Endodermal cell (in vitro differentiated cells): Measurements from ENCODE around the gene BBX. TPM values are rescaled to one million over a fixed set of nuclear protein-coding genes. Genes with fewer than 3 reads are reported as not detected.

Experiments
- DNase-seq: peaks from one replicate; pipeline ENCODE4 v3.0.0-alpha.2; 2017
- H3K27ac ChIP-seq: 2 replicates; pipeline ENCODE4 v1.5.1; 2013; ENCODE audit warnings: mild to moderate bottlenecking, low read depth, low read length, moderate library complexity
- H3K27me3 ChIP-seq: 2 replicates; pipeline ENCODE4 v1.6.1; 2013; ENCODE audit warnings: mild to moderate bottlenecking, low read length, moderate library complexity; ENCODE audit not compliant: insufficient read depth, control insufficient read depth, poor library complexity, severe bottlenecking
- H3K36me3 ChIP-seq: 2 replicates; pipeline ENCODE4 v1.7.0; 2013; ENCODE audit warnings: mild to moderate bottlenecking, low read length, moderate library complexity; ENCODE audit not compliant: control insufficient read depth, insufficient read depth
- H3K4me1 ChIP-seq: one replicate; pipeline ENCODE4 v1.7.0; 2013; ENCODE audit warnings: low read length; ENCODE audit not compliant: control insufficient read depth, insufficient read depth
- H3K4me3 ChIP-seq: 2 replicates; pipeline ENCODE4 v1.5.1; 2013; ENCODE audit warnings: mild to moderate bottlenecking, low read length, moderate library complexity
- H3K9ac ChIP-seq: 2 replicates; pipeline ENCODE4 v1.6.1; 2013; ENCODE audit warnings: mild to moderate bottlenecking, low read length, moderate library complexity; ENCODE audit not compliant: poor library complexity, severe bottlenecking; ENCODE audit errors: extremely low read depth
- H3K9me3 ChIP-seq: 2 replicates; pipeline ENCODE4 v1.6.1; 2013; ENCODE audit warnings: mild to moderate bottlenecking, low read length, moderate library complexity; ENCODE audit not compliant: control insufficient read depth
- H3K27ac Mint-ChIP-seq: 2 replicates; pipeline ENCODE4 v1.8.0; 2020; ENCODE audit warnings: mixed read lengths
- H3K27me3 Mint-ChIP-seq: 2 replicates; pipeline ENCODE4 v1.8.0; 2021; ENCODE audit warnings: mild to moderate bottlenecking, mixed read lengths; ENCODE audit not compliant: insufficient read depth
- H3K36me3 Mint-ChIP-seq: 2 replicates; pipeline ENCODE4 v1.8.0; 2020; ENCODE audit warnings: low read depth, mixed read lengths
- H3K4me1 Mint-ChIP-seq: 2 replicates; pipeline ENCODE4 v1.8.0; 2020; ENCODE audit warnings: mixed read lengths
- H3K4me3 Mint-ChIP-seq: 2 replicates; pipeline ENCODE4 v1.8.0; 2020; ENCODE audit warnings: mild to moderate bottlenecking, moderate library complexity, mixed read lengths
- H3K9me3 Mint-ChIP-seq: 2 replicates; pipeline ENCODE4 v1.8.0; 2020; ENCODE audit warnings: mild to moderate bottlenecking, mixed read lengths
- CTCF ChIP-seq: fragments of 200-600 bp; sonication (generic); conservative IDR thresholded peaks from 2 replicates; pipeline ENCODE4 v1.5.0; 2021; ENCODE audit warnings: antibody characterized with exemption, mild to moderate bottlenecking
- WGBS, 2 experiments: methylation state at CpG; one replicate each; pipeline versions ENCODE4 v1.1.5 to v1.1.7; 2013; ENCODE audit warnings: missing lambda C conversion rate in 2 of 2, mixed read lengths in 1 of 2; ENCODE audit not compliant: insufficient coverage in 1 of 2, insufficient read length in 1 of 2; 5-methylcytosine and 5-hydroxymethylcytosine counted together
- total RNA-seq, 2 donors: library from RNA; stranded (reverse); fragmentation: NEBNext Ultra II Directional in 1 of 2; extraction: Animal tissue kit (Norgen Biotek cat#: 25700) in 1 of 2; gene quantifications; 2 replicates in 1 of 2; 3 replicates in 1 of 2; pipeline ENCODE4 v1.2.1, GENCODE V29; 2021

Gene BBX
- total RNA-seq, 2 donors from 2014 or later = 34.2 to 41.2 TPM

GRCh38 chr3:107846279-107846852 is 323.6 kb downstream of the BBX start:
- TF ChIP-seq CTCF = peak; percentile 86
- H3K9me3 Mint-ChIP-seq = no peaks in the 10 kb centered on the region
- peak; percentile 94 for DNase-seq
- Histone ChIP-seq H3K4me3 (no peak overlapping the region), H3K9ac (no peak overlapping the region), H3K27ac (no peak overlapping the region), H3K4me1 (no peaks in the 10 kb centered on the region), H3K9me3 (no peaks in the 10 kb centered on the region), H3K27me3 (no peaks in the 10 kb centered on the region), H3K36me3 (no peaks in the 10 kb centered on the region)
- WGBS, 2 experiments = 33 to 57% methylated on average over 2 to 10 of the region's 10 CpGs
- no peak overlapping the region for H3K4me3 Mint-ChIP-seq
- H3K27ac Mint-ChIP-seq = no peak overlapping the region
- no peaks in the 10 kb centered on the region for H3K36me3 Mint-ChIP-seq
- H3K4me1 Mint-ChIP-seq = peaks cover 6% of the 10 kb centered on the region
- no peaks in the 10 kb centered on the region for H3K27me3 Mint-ChIP-seq

DNA sequence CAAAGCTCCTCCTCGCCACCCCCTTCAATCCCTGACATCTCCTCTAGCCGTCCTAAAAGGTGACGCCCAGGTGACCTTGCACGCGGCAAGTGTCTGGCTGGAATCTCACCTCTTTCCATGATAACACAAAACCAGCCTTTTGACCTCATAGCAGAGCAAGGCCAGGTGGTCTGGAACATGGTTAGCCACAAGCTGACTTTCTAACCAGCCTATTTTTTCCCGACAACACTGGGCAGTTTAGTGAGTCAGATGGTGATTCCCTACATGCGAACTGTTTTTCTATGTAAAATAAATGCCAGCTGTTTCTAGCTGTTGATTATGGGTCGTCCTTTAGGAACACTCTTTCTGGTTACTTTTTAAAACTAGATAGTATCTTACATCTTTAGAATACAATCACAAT is 325.0 kb downstream of the BBX start:
- TF ChIP-seq CTCF = no peak
- no peak for DNase-seq
- WGBS, 2 experiments = 90 to 95% methylated on average over 5 to 8 of the region's 8 CpGs
- no peak overlapping the region for H3K4me3 ChIP-seq
- Mint-ChIP-seq H3K4me1 (peaks cover 6% of the 10 kb centered on the region), H3K36me3 (no peaks in the 10 kb centered on the region), H3K9me3 (peaks cover 3% of the 10 kb centered on the region), H3K4me3 (no peak overlapping the region), H3K27me3 (no peaks in the 10 kb centered on the region), H3K27ac (no peak overlapping the region)
- no peaks in the 10 kb centered on the region for H3K27me3 ChIP-seq
- no peaks in the 10 kb centered on the region for H3K36me3 ChIP-seq
- no peak overlapping the region for H3K27ac ChIP-seq
- no peaks in the 10 kb centered on the region for H3K4me1 ChIP-seq
- H3K9me3 ChIP-seq = peaks cover 8% of the 10 kb centered on the region
- H3K9ac ChIP-seq = no peak overlapping the region

- H3K36me3 Mint-ChIP-seq = no peaks in the 10 kb centered on the region
- TF ChIP-seq CTCF = no peak
- Histone ChIP-seq H3K36me3 (no peaks in the 10 kb centered on the region), H3K27ac (no peak overlapping the region), H3K27me3 (no peaks in the 10 kb centered on the region), H3K9me3 (peaks cover 8% of the 10 kb centered on the region), H3K4me1 (no peaks in the 10 kb centered on the region), H3K4me3 (no peak overlapping the region), H3K9ac (no peak overlapping the region)
- no peak overlapping the region for H3K4me3 Mint-ChIP-seq
- H3K9me3 Mint-ChIP-seq = peaks cover 4% of the 10 kb centered on the region
- no peak for DNase-seq
- no peaks in the 10 kb centered on the region for H3K27me3 Mint-ChIP-seq
- no peak overlapping the region for H3K27ac Mint-ChIP-seq
- peaks cover 6% of the 10 kb centered on the region for H3K4me1 Mint-ChIP-seq
- WGBS, 2 experiments = 93 to 100% methylated on average over 3 to 5 of the region's 5 CpGs
These were observed 325.7 kb downstream of the BBX start for GRCh38 chr3:107848351-107848915.
